ENCODE data around the gene AGPAT2.
"Not testable (repeated sequence)": the region's sequence is repeated elsewhere in the genome, so short reads cannot be mapped to it uniquely, and the experiment has no call there.

AGPAT2 gene

GRCh38 chr9:136642439-136642921 lies 44.8 kb downstream of the AGPAT2 start:
- Mint-ChIP-seq H3K4me3 (peak overlapping the region; percentile 18), H3K27ac (no peak overlapping the region), H3K9me3 (no peaks in the 10 kb centered on the region), H3K36me3 (ENCODE audit: low read depth) (no peaks in the 10 kb centered on the region), H3K4me1 (peaks cover 41% of the 10 kb centered on the region), H3K27me3 (ENCODE audit: low read depth, poor library complexity) (peaks cover 22% of the 10 kb centered on the region)
- TF ChIP-seq CTCF (IDR thresholded peaks at IDR 0.05), result no peak
- no peak for DNase-seq

- no peak for TF ChIP-seq CTCF (IDR thresholded peaks at IDR 0.05)
- peak; percentile 22 for DNase-seq
- H3K27ac Mint-ChIP-seq, result peak overlapping the region; percentile 50
- peaks cover 30% of the 10 kb centered on the region for H3K27me3 Mint-ChIP-seq (ENCODE audit: low read depth, poor library complexity)
- peaks cover 36% of the 10 kb centered on the region for H3K4me1 Mint-ChIP-seq
- H3K4me3 Mint-ChIP-seq, result peak overlapping the region; percentile 43
- H3K36me3 Mint-ChIP-seq (ENCODE audit: low read depth), result no peaks in the 10 kb centered on the region
- H3K9me3 Mint-ChIP-seq, result no peaks in the 10 kb centered on the region
Measured at GRCh38 chr9:136640171-136641111, 46.8 kb downstream of the AGPAT2 start.

DNA sequence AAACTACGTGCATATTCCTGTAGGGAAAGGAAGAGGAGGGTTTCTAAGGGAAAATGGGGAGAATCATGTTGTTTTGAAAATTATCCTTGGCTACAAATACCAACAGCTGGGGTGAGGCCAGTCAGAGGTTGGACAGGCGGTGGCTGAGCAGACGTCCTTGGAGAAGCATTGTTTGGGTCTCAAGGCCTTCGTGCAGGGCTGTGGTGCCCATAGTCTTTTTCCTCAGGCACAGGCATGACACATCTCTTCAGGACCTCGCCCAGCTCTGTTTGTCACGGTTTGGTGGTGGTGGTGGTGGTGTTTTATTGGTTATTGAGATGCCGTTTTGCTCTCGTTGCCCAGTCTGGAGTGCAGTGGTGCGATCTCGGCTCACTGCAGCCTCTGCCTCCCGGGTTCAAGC lies 52.4 kb downstream of the AGPAT2 start:
- H3K9me3 Mint-ChIP-seq, result no peaks in the 10 kb centered on the region
- H3K27me3 Mint-ChIP-seq (ENCODE audit: low read depth, poor library complexity), result peaks cover 20% of the 10 kb centered on the region
- no peak overlapping the region for H3K27ac Mint-ChIP-seq
- no peak overlapping the region for H3K4me3 Mint-ChIP-seq
- no peak for DNase-seq
- H3K36me3 Mint-ChIP-seq (ENCODE audit: low read depth), result no peaks in the 10 kb centered on the region
- TF ChIP-seq CTCF (IDR thresholded peaks at IDR 0.05), result no peak
- peaks cover 6% of the 10 kb centered on the region for H3K4me1 Mint-ChIP-seq

DNA sequence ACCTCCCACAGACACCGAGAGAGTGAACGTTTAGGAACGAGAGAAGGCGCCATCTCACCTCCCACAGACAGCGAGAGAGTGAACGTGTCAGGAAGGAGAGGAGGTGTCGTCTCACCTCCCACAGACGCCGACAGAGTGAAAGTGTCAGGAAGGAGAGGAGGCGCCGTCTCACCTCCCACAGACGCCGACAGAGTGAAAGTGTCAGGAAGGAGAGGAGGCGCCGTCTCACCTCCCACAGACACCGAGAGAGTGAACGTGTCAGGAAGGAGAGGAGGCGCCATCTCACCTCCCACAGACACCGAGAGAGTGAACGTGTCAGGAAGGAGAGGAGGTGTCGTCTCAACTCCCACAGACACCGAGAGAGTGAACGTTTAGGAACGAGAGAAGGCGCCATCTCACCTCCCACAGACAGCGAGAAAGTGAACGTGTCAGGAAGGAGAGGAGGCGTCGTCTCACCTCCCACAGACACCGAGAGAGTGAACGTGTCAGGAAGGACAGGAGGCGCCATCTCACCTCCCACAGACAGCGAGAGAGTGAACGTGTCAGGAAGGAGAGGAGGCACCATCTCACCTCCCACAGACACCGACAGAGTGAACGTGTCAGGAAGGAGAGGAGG lies 54.7 kb downstream of the AGPAT2 start:
- H3K4me3 Mint-ChIP-seq; H3K36me3 Mint-ChIP-seq (ENCODE audit: low read depth); H3K9me3 Mint-ChIP-seq; DNase-seq; H3K27ac Mint-ChIP-seq: not testable (repeated sequence)
- Mint-ChIP-seq H3K4me1 (peaks cover 14% of the 10 kb centered on the region), H3K27me3 (ENCODE audit: low read depth, poor library complexity) (peaks cover 15% of the 10 kb centered on the region)

DNA sequence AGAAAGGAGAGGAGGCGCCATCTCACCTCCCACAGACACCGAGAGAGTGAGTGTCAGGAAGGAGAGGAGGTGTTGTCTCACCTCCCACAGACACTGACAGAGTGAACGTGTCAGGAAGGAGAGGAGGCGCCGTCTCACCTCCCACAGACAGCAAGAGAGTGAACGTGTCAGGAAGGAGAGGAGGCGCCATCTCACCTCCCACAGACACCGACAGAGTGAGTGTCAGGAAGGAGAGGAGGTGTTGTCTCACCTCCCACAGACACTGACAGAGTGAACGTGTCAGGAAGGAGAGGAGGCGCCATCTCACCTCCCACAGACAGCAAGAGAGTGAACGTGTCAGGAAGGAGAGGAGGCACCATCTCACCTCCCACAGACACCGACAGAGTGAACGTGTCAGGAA lies 55.2 kb downstream of the AGPAT2 start:
- H3K4me1 Mint-ChIP-seq, result peaks cover 19% of the 10 kb centered on the region
- not testable (repeated sequence) for H3K9me3 Mint-ChIP-seq; H3K36me3 Mint-ChIP-seq (ENCODE audit: low read depth); H3K27ac Mint-ChIP-seq; H3K4me3 Mint-ChIP-seq; DNase-seq
- peaks cover 15% of the 10 kb centered on the region for H3K27me3 Mint-ChIP-seq (ENCODE audit: low read depth, poor library complexity)

- peaks cover 19% of the 10 kb centered on the region for H3K4me1 Mint-ChIP-seq
- no peaks in the 10 kb centered on the region for H3K9me3 Mint-ChIP-seq
- peak; percentile 76 for TF ChIP-seq CTCF (IDR thresholded peaks at IDR 0.05)
- DNase-seq, result peak; percentile 86
- no peak overlapping the region for H3K4me3 Mint-ChIP-seq
- H3K27ac Mint-ChIP-seq, result no peak overlapping the region
- H3K36me3 Mint-ChIP-seq (ENCODE audit: low read depth), result no peaks in the 10 kb centered on the region
- H3K27me3 Mint-ChIP-seq (ENCODE audit: low read depth, poor library complexity), result peaks cover 13% of the 10 kb centered on the region
Measured at GRCh38 chr9:136631038-136632000, 55.9 kb downstream of the AGPAT2 start.

All from nephron progenitor cell (in vitro differentiated cells).